HepG2 (cell line): Measurements from ENCODE around the gene ETFB. TPM values are rescaled to one million over a fixed set of nuclear protein-coding genes. Genes with fewer than 3 reads are reported as not detected.

ENCODE experiments used
- ATAC-seq: fragments of 200-7000 bp; cut with Tn5 transposase; 3 replicates; pipeline ENCODE4 v1.9.1; 2020; ENCODE audit warnings: mild to moderate bottlenecking, moderate library complexity
- BruUV-seq: library from RNA; stranded (reverse); fragments of 400-500 nt; replicated peaks from 2 replicates; lab custom pipeline; 2021; lab: Mats Ljungman, UMichigan
- CTCF ChIA-PET: fragments of 300-600 bp; formaldehyde crosslinking; extraction: SDS; loops from one replicate; lab custom pipeline; 2021; ENCODE audit warnings: low total read pairs, inconsistent platforms, low intra/inter-chr PET ratio; lab: Yijun Ruan, JAX
- POLR2A ChIA-PET: fragments of 350-600 bp; sonication (Branson Sonifier 250); formaldehyde crosslinking; loops from one replicate; lab custom pipeline; 2020; ENCODE audit warnings: antibody characterized with exemption, inconsistent platforms; lab: Yijun Ruan, JAX
- DNase-seq: peaks from one replicate; pipeline ENCODE4 v3.0.0-alpha.2; 2015; ENCODE audit warnings: low spot score
- FAIRE-seq: peaks from 3 replicates; lab custom pipeline; 2011; peaks lifted over from hg19 to GRCh38; lab: Jason Lieb, UNC
- H2AFZ ChIP-seq: one replicate; pipeline ENCODE4 v1.6.1; 2011; ENCODE audit warnings: low read length, inconsistent platforms
- H3K27ac ChIP-seq: fragments of 300-600 bp; 3 replicates; pipeline ENCODE4 v1.8.0; 2011; ENCODE audit warnings: mixed run types, mild to moderate bottlenecking, mixed read lengths, low read length, inconsistent platforms; ENCODE audit not compliant: insufficient read depth; ENCODE audit errors: extremely low read length
- H3K27me3 ChIP-seq, 2 experiments: fragments of 200-600 bp in 1 of 2; 2 replicates in 1 of 2; 3 replicates in 1 of 2; pipeline versions ENCODE4 v1.6.0 to v1.8.0; 2011; ENCODE audit warnings: low read length in 2 of 2, mild to moderate bottlenecking in 2 of 2, moderate library complexity in 2 of 2, inconsistent platforms in 1 of 2; ENCODE audit not compliant: insufficient read depth in 2 of 2, control insufficient read depth in 1 of 2
- H3K36me3 ChIP-seq, 2 experiments: fragments of 200-600 bp in 1 of 2; replicated peaks in 1 of 2; 2 replicates in 1 of 2; 3 replicates in 1 of 2; pipeline versions ENCODE4 v1.5.1 to v1.8.0; 2011; ENCODE audit warnings: low read length in 2 of 2, inconsistent platforms in 1 of 2; ENCODE audit not compliant: insufficient read depth in 2 of 2, control insufficient read depth in 1 of 2
- H3K4me1 ChIP-seq: 2 replicates; pipeline ENCODE4 v1.5.1; 2012; ENCODE audit warnings: low read length, inconsistent platforms; ENCODE audit not compliant: insufficient read depth
- H3K4me2 ChIP-seq: 2 replicates; pipeline ENCODE4 v1.6.0; 2011; ENCODE audit warnings: low read depth, low read length, inconsistent platforms
- H3K4me3 ChIP-seq, 3 experiments: fragments of 200-600 bp in 1 of 3; sonication (generic), shearing (Covaris generic) in 1 of 3; replicated peaks in 1 of 3; 2 replicates each; pipeline ENCODE4 v1.5.1; 2011 to 2016; ENCODE audit warnings: low read length in 3 of 3, inconsistent platforms in 2 of 3, low read depth in 2 of 3, mild to moderate bottlenecking in 2 of 3, control low read depth in 1 of 3, mixed read lengths in 1 of 3; ENCODE audit not compliant: insufficient read depth in 1 of 3
- H3K79me2 ChIP-seq: one replicate; pipeline ENCODE4 v1.6.1; 2011; ENCODE audit warnings: low read length, inconsistent platforms; ENCODE audit not compliant: insufficient read depth
- H3K9ac ChIP-seq: 2 replicates; pipeline ENCODE4 v1.6.0; 2011; ENCODE audit warnings: mild to moderate bottlenecking, low read depth, low read length, inconsistent platforms; ENCODE audit not compliant: insufficient read depth
- H3K9me3 ChIP-seq: 2 replicates; pipeline ENCODE4 v1.5.1; 2012; ENCODE audit warnings: mild to moderate bottlenecking, low read length
- H4K20me1 ChIP-seq: 2 replicates; pipeline ENCODE4 v1.6.0; 2011; ENCODE audit warnings: inconsistent platforms, mild to moderate bottlenecking, low read length, moderate library complexity; ENCODE audit not compliant: insufficient read depth
- AGO2 ChIP-seq: fragments of 200-400 bp; formaldehyde crosslinking; optimal IDR thresholded peaks from 2 replicates; pipeline ENCODE3; 2017; ENCODE audit warnings: mild to moderate bottlenecking, low read depth, low read length, moderate library complexity
- CBFB ChIP-seq: sonication (generic); formaldehyde crosslinking; IDR thresholded peaks from 2 replicates; pipeline ENCODE4 v1.4.0; 2020; ENCODE audit warnings: missing genetic modification reagents
- DR1 ChIP-seq: sonication (generic); formaldehyde crosslinking; IDR thresholded peaks from 2 replicates; pipeline ENCODE4 v1.8.0; 2021; ENCODE audit warnings: mild to moderate bottlenecking, missing genetic modification reagents, inconsistent platforms
- HNRNPK ChIP-seq: fragments of 200-400 bp; formaldehyde crosslinking; IDR thresholded peaks from 2 replicates; pipeline ENCODE4 v1.6.1; 2018; ENCODE audit warnings: low read length, low read depth, moderate library complexity, mild to moderate bottlenecking; ENCODE audit not compliant: poor library complexity, severe bottlenecking
- HNRNPL ChIP-seq: fragments of 200-400 bp; formaldehyde crosslinking; IDR thresholded peaks from 2 replicates; pipeline ENCODE4 v1.6.1; 2017; ENCODE audit warnings: mild to moderate bottlenecking, low read depth, low read length
- KDM3A ChIP-seq: IDR thresholded peaks from 2 replicates; pipeline ENCODE4 v1.6.1; 2018; ENCODE audit warnings: low read depth, missing compliant biosample characterization
- MTA3 ChIP-seq: sonication (generic); formaldehyde crosslinking; IDR thresholded peaks from 2 replicates; pipeline ENCODE4 v1.4.0; 2020; ENCODE audit warnings: missing genetic modification reagents
- NONO ChIP-seq, 2 experiments: fragments of 450-650 bp in 1 of 2; sonication (generic) in 1 of 2; formaldehyde crosslinking in 1 of 2; IDR thresholded peaks in 1 of 2; conservative IDR thresholded peaks in 1 of 2; 2 replicates each; pipeline versions ENCODE4 v1.6.1 to v1.8.0; 2017 to 2022; ENCODE audit warnings: mild to moderate bottlenecking in 1 of 2, missing genetic modification reagents in 1 of 2, moderate library complexity in 1 of 2
- PAX8 ChIP-seq: sonication (generic); formaldehyde crosslinking; IDR thresholded peaks from 2 replicates; pipeline ENCODE4 v1.8.0; 2022; ENCODE audit warnings: mild to moderate bottlenecking, missing genetic modification reagents, borderline replicate concordance
- SKI ChIP-seq: fragments of 450-650 bp; IDR thresholded peaks from one replicate; pipeline ENCODE4 v1.6.1; 2018; ENCODE audit warnings: mild to moderate bottlenecking; ENCODE audit not compliant: partially characterized antibody
- ZIK1 ChIP-seq: sonication (generic); formaldehyde crosslinking; IDR thresholded peaks from 2 replicates; pipeline ENCODE4 v1.5.0; 2020; ENCODE audit warnings: mild to moderate bottlenecking, low read depth, missing genetic modification reagents, borderline replicate concordance
- ZNF343 ChIP-seq: sonication (generic); formaldehyde crosslinking; IDR thresholded peaks from 2 replicates; pipeline ENCODE4 v1.4.0; 2020; ENCODE audit warnings: mild to moderate bottlenecking, missing genetic modification reagents
- ZSCAN25 ChIP-seq: sonication (generic); formaldehyde crosslinking; IDR thresholded peaks from 2 replicates; pipeline ENCODE4 v1.8.0; 2022; ENCODE audit warnings: mild to moderate bottlenecking, missing genetic modification reagents
- WGBS: methylation state at CpG from one replicate; pipeline ENCODE4 v1.1.6; 2017; ENCODE audit warnings: low lambda C conversion rate; 5-methylcytosine and 5-hydroxymethylcytosine counted together
- in situ Hi-C: cut with HindIII; loops from 2 replicates; pipeline ENCODE4 v1.10.0; 2017; ENCODE audit warnings: low pct_unique_long_range_greater_than_20kb; ENCODE audit not compliant: extremely low pct_ligation_motif_present
- intact Hi-C: fragments of 100-400 bp; cut with micrococcal nuclease; formaldehyde crosslinking; loops from one replicate; pipeline ENCODE4 v1.10.0; 2022; ENCODE audit not compliant: unreplicated experiment
- polyA plus RNA-seq, 8 experiments: library from polyadenylated mRNA; depleted of rRNA in 3 of 8; stranded (reverse) in 7 of 8; unstranded in 1 of 8; fragments of >200 nt; fragmentation: Illumina TruSeq in 4 of 8; extraction: Trizol in 4 of 8; gene quantifications; 2 replicates each; pipeline versions ENCODE4 v1.2.1 to v1.2.3, GENCODE V29; 2011 to 2016; ENCODE audit warnings: low read depth in 4 of 8, missing spikeins in 1 of 8, mixed read lengths in 1 of 8; ENCODE audit not compliant: insufficient read depth in 1 of 8
- total RNA-seq, 5 experiments: library from RNA; depleted of rRNA; stranded (reverse); fragments of >200 nt; fragmentation: Illumina TruSeq; extraction: Trizol; gene quantifications; 2 replicates each; pipeline ENCODE4 v1.2.3, GENCODE V29; 2016; ENCODE audit warnings: low read depth in 1 of 5
- TF ChIP-seq, protein P1 (sequence below): sonication (generic); formaldehyde crosslinking; IDR thresholded peaks from 2 replicates; pipeline ENCODE4 v1.5.0; 2020; ENCODE audit warnings: mild to moderate bottlenecking, missing genetic modification reagents, borderline replicate concordance
- TF ChIP-seq, protein P2 (sequence below): IDR thresholded peaks from 2 replicates; pipeline ENCODE4 v1.6.1; 2016; ENCODE audit warnings: missing genetic modification reagents, missing compliant biosample characterization
- TF ChIP-seq, protein P3 (sequence below), 2 experiments: IDR thresholded peaks; 2 replicates each; pipeline ENCODE4 v1.6.1; 2011 to 2012; ENCODE audit warnings: low read length in 2 of 2, borderline replicate concordance in 1 of 2, low read depth in 1 of 2, mild to moderate bottlenecking in 1 of 2, moderate library complexity in 1 of 2

ETFB gene
- total and polyA plus RNA-seq, 2 of the 13 experiments (the other 11 are each of a cell fraction or from before 2014, with no cell fraction given), result 678 to 1,314 TPM

DNA sequence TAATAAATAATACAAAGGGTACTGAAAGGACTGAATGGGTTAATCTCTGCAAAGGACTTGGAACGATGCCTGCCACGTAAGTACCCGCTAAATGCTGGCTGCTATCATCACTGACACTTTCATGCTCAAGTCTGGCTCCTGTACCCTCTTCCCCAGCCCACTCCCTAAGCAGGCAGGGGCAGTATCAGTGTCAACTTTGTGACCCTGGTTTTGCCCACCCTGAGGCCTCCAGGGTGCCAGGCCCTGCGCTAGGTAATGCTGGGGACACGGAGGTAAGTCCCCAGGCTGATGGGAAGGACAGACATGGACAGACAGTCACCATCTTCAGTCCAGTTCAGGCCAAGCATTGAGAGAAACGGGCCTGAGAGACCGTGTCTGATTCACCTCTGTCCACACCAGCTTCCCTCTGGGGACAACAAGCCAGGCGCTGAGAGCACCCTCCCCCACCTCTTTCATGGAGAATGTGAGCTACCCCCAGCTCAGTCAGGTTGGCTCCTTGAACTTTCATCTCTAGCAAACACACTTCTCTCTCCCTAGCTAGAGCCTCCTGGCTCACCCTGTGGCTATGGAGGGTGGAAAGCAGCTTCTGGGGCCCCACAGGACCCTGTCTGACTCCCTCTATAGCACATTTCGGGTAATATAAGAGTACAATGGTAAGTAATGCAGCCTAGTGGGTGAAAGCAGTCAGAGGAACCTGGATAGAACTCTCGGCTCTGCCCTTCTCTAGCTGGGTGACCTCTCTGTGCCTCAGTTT, 800 bp downstream of the ETFB start:
- Histone ChIP-seq H3K4me3 (peak overlapping the region; percentile 68 to 90 (median 80)), H3K9ac (peak overlapping the region; percentile 100), H3K4me1 (peaks cover 61% of the 10 kb centered on the region), H3K36me3 (no peaks in the 10 kb centered on the region), H3K79me2 (peaks cover 42% of the 10 kb centered on the region), H3K27ac (peak overlapping the region; percentile 100), H3K4me2 (peak overlapping the region; percentile 100), H2AFZ (no peak overlapping the region), H3K9me3 (no peaks in the 10 kb centered on the region), H3K27me3 (peaks cover 0 to 4% of the 10 kb centered on the region in 2 experiments; a peak in 2 of 5 replicates), H4K20me1 (no peaks in the 10 kb centered on the region)
- intact Hi-C loops, result no loop called here
- POLR2A ChIA-PET, result interaction anchor here (1.0 to 7.8 kb wide), 11 partner anchors 10 to 110 kb away, joined by 3 to 309 read pairs (median 7); partner anchors contain the start of genes C19orf84, LIM2 and VSIG10L
- ATAC-seq (peak; percentile 37), FAIRE-seq (peak; percentile 94), DNase-seq (peak; percentile 95)
- WGBS, result 1% methylated on average over 7 of the region's 10 CpGs
- in situ Hi-C loops, result no loop called here
- no TSS peak for BruUV-seq
- CTCF ChIA-PET, result no interaction called here
- peak; percentile 48 for TF ChIP-seq SKI
- TF ChIP-seq, protein P1, sequence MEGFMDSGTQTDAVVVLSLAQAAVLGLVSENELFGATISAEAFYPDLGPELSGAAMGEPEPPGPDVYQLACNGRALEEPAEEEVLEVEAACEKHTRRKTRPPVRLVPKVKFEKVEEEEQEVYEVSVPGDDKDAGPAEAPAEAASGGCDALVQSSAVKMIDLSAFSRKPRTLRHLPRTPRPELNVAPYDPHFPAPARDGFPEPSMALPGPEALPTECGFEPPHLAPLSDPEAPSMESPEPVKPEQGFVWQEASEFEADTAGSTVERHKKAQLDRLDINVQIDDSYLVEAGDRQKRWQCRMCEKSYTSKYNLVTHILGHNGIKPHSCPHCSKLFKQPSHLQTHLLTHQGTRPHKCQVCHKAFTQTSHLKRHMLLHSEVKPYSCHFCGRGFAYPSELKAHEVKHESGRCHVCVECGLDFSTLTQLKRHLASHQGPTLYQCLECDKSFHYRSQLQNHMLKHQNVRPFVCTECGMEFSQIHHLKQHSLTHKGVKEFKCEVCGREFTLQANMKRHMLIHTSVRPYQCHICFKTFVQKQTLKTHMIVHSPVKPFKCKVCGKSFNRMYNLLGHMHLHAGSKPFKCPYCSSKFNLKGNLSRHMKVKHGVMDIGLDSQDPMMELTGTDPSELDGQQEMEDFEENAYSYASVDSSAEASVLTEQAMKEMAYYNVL (CRISPR knock-in tag), result 0 out of 2 replicates have a peak, but pooled peaks have one; percentile 27
- peak; percentile 75 for TF ChIP-seq DR1 (CRISPR knock-in tag)
- peak; percentile 75; the same call in 1 of the 2 replicates for TF ChIP-seq HNRNPL
- TF ChIP-seq NONO (IDR thresholded peaks at IDR 0.05), result no peak
- TF ChIP-seq NONO (CRISPR knock-in tag; conservative IDR thresholded peaks at IDR 0.05), result peak; percentile 73; the same call in 1 of the 2 replicates
- no peak for TF ChIP-seq MTA3 (CRISPR knock-in tag)
- TF ChIP-seq, protein P2, sequence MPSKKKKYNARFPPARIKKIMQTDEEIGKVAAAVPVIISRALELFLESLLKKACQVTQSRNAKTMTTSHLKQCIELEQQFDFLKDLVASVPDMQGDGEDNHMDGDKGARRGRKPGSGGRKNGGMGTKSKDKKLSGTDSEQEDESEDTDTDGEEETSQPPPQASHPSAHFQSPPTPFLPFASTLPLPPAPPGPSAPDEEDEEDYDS (CRISPR knock-in tag), result peak; percentile 85
- TF ChIP-seq PAX8 (CRISPR knock-in tag), result 0 out of 2 replicates have a peak, but pooled peaks have one; percentile 62
- TF ChIP-seq CBFB (CRISPR knock-in tag), result peak; percentile 61
- TF ChIP-seq ZNF343, result peak; percentile 95
- peak; percentile 37; the same call in 1 of the 2 replicates for TF ChIP-seq ZIK1 (CRISPR knock-in tag)
- TF ChIP-seq KDM3A (CRISPR knock-in tag), result 0 out of 2 replicates have a peak, but pooled peaks have one; percentile 19
- TF ChIP-seq, protein P3, sequence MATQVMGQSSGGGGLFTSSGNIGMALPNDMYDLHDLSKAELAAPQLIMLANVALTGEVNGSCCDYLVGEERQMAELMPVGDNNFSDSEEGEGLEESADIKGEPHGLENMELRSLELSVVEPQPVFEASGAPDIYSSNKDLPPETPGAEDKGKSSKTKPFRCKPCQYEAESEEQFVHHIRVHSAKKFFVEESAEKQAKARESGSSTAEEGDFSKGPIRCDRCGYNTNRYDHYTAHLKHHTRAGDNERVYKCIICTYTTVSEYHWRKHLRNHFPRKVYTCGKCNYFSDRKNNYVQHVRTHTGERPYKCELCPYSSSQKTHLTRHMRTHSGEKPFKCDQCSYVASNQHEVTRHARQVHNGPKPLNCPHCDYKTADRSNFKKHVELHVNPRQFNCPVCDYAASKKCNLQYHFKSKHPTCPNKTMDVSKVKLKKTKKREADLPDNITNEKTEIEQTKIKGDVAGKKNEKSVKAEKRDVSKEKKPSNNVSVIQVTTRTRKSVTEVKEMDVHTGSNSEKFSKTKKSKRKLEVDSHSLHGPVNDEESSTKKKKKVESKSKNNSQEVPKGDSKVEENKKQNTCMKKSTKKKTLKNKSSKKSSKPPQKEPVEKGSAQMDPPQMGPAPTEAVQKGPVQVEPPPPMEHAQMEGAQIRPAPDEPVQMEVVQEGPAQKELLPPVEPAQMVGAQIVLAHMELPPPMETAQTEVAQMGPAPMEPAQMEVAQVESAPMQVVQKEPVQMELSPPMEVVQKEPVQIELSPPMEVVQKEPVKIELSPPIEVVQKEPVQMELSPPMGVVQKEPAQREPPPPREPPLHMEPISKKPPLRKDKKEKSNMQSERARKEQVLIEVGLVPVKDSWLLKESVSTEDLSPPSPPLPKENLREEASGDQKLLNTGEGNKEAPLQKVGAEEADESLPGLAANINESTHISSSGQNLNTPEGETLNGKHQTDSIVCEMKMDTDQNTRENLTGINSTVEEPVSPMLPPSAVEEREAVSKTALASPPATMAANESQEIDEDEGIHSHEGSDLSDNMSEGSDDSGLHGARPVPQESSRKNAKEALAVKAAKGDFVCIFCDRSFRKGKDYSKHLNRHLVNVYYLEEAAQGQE (IDR thresholded peaks at IDR 0.05; ENCODE audit: borderline replicate concordance in 1 of 2, low read depth in 1 of 2, low read length in 2 of 2), result peak in 1 of 2 experiments; percentile 77; a peak in 2 of 4 replicates
- peak; percentile 89 for TF ChIP-seq AGO2
- peak; percentile 50; the same call in 1 of the 2 replicates for TF ChIP-seq ZSCAN25 (CRISPR knock-in tag)
- no peak for TF ChIP-seq HNRNPK
